Esophagus (tissue), 2 donors: ENCODE measurements around the gene KIAA0319L. TPM values are rescaled to one million over a fixed set of nuclear protein-coding genes. Genes with fewer than 3 reads are reported as not detected.

Experiments
- H3K27ac ChIP-seq, 2 donors: one replicate each; pipeline ENCODE4 v1.5.1; 2013; ENCODE audit warnings: low read depth in 2 of 2, mild to moderate bottlenecking in 2 of 2, inconsistent platforms in 1 of 2, low read length in 1 of 2, moderate library complexity in 1 of 2
- H3K27me3 ChIP-seq, 2 donors: one replicate each; pipeline ENCODE4 v1.6.1; 2013; ENCODE audit warnings: low read length in 2 of 2, control low read depth in 1 of 2, mild to moderate bottlenecking in 1 of 2; ENCODE audit not compliant: insufficient read depth in 2 of 2, control insufficient read depth in 1 of 2
- H3K36me3 ChIP-seq, 2 donors: one replicate each; pipeline ENCODE4 v1.6.1; 2013; ENCODE audit warnings: low read length in 1 of 2; ENCODE audit not compliant: control insufficient read depth in 2 of 2, insufficient read depth in 2 of 2
- H3K4me1 ChIP-seq, 2 donors: one replicate each; pipeline ENCODE4 v1.6.1; 2013; ENCODE audit warnings: low read length in 1 of 2; ENCODE audit not compliant: control insufficient read depth in 2 of 2, insufficient read depth in 2 of 2
- H3K4me3 ChIP-seq, 2 donors: one replicate each; pipeline ENCODE4 v1.5.1; 2013; ENCODE audit warnings: low read length in 2 of 2, mild to moderate bottlenecking in 2 of 2, low read depth in 1 of 2, moderate library complexity in 1 of 2
- H3K9me3 ChIP-seq, 2 donors: one replicate each; pipeline ENCODE4 v1.6.1; 2013; ENCODE audit warnings: mild to moderate bottlenecking in 2 of 2, low read depth in 1 of 2, low read length in 1 of 2, moderate library complexity in 1 of 2; ENCODE audit not compliant: control insufficient read depth in 2 of 2, insufficient read depth in 1 of 2
- WGBS, 2 donors: extraction: QIAGEN DNeasy Blood & Tissue Kit; methylation state at CpG; one replicate each; pipeline ENCODE4 v1.1.7; 2013; 5-methylcytosine and 5-hydroxymethylcytosine counted together
- polyA plus RNA-seq, 2 donors: library from polyadenylated mRNA; stranded (reverse); fragments of 200-250 nt; gene quantifications; one replicate each; pipeline ENCODE4 v1.2.3, GENCODE V29; 2013
- donor health status: healthy with polysubstance abuse.
- donor health status: Bipolar disorder and iron deficiency.

KIAA0319L gene
- polyA plus RNA-seq, 2 donors, result 12.8 to 16.7 TPM

- no peak overlapping the region for H3K27ac ChIP-seq
- no peaks in the 10 kb centered on the region for H3K4me1 ChIP-seq
- no peak overlapping the region for H3K4me3 ChIP-seq
- H3K9me3 ChIP-seq, result no peaks in the 10 kb centered on the region
- peaks cover 6 to 10% of the 10 kb centered on the region in 2 donors for H3K36me3 ChIP-seq
- no peaks in the 10 kb centered on the region for H3K27me3 ChIP-seq
- 98% methylated on average over 2 of the region's 2 CpGs for WGBS, 2 donors
These were observed 162.8 kb downstream of the KIAA0319L start for GRCh38 chr1:35394386-35394785.

- H3K9me3 ChIP-seq, result no peaks in the 10 kb centered on the region
- H3K27me3 ChIP-seq, result no peaks in the 10 kb centered on the region
- no peak overlapping the region for H3K4me3 ChIP-seq
- H3K36me3 ChIP-seq, result peaks cover 3 to 7% of the 10 kb centered on the region in 2 donors
- no peaks in the 10 kb centered on the region for H3K4me1 ChIP-seq
- WGBS, 2 donors, result 90 to 91% methylated on average over 10 of the region's 10 CpGs
- H3K27ac ChIP-seq, result no peak overlapping the region
These were observed 166.4 kb downstream of the KIAA0319L start for GRCh38 chr1:35390600-35391494.

GRCh38 chr1:35386959-35387358 is 170.2 kb downstream of the KIAA0319L start:
- H3K4me1 ChIP-seq, result no peaks in the 10 kb centered on the region
- H3K27me3 ChIP-seq, result no peaks in the 10 kb centered on the region
- H3K9me3 ChIP-seq, result no peaks in the 10 kb centered on the region
- 79 to 87% methylated on average over 6 of the region's 6 CpGs for WGBS, 2 donors
- H3K27ac ChIP-seq, result no peak overlapping the region
- H3K36me3 ChIP-seq, result peaks cover 0 to 2% of the 10 kb centered on the region in 2 donors
- no peak overlapping the region for H3K4me3 ChIP-seq

- Histone ChIP-seq H3K9me3 (no peaks in the 10 kb centered on the region), H3K36me3 (peaks cover 0 to 2% of the 10 kb centered on the region in 2 donors), H3K27ac (no peak overlapping the region), H3K4me3 (no peak overlapping the region), H3K4me1 (no peaks in the 10 kb centered on the region), H3K27me3 (no peaks in the 10 kb centered on the region)
- WGBS, 2 donors, result 94 to 96% methylated on average over 7 of the region's 7 CpGs
These were observed 170.9 kb downstream of the KIAA0319L start for GRCh38 chr1:35386290-35386689.

Other genes starting within 250 kb of the KIAA0319L start
- 1 to 10 TPM; 4.6 to 8.3 TPM for gene NCDN, start 396 bp upstream of the KIAA0319L start, polyA plus RNA-seq
- 1 to 10 TPM in 1 of 2 donors, under 1 TPM in 1; 0.87 to 1.0 TPM for gene TFAP2E, start 15.9 kb upstream of the KIAA0319L start, polyA plus RNA-seq
- gene PSMB2, start 84.1 kb upstream of the KIAA0319L start, polyA plus RNA-seq, result 10 to 100 TPM; 29.7 to 42.5 TPM
- gene C1orf216, start 161.5 kb upstream of the KIAA0319L start, polyA plus RNA-seq, result 1 to 10 TPM in 1 of 2 donors, under 1 TPM in 1; 0.94 to 2.4 TPM
- gene CLSPN, start 212.6 kb upstream of the KIAA0319L start, polyA plus RNA-seq, result 1 to 10 TPM in 1 of 2 donors, under 1 TPM in 1; 0.94 to 1.9 TPM